ENCODE results near the gene OTOR.

DNA sequence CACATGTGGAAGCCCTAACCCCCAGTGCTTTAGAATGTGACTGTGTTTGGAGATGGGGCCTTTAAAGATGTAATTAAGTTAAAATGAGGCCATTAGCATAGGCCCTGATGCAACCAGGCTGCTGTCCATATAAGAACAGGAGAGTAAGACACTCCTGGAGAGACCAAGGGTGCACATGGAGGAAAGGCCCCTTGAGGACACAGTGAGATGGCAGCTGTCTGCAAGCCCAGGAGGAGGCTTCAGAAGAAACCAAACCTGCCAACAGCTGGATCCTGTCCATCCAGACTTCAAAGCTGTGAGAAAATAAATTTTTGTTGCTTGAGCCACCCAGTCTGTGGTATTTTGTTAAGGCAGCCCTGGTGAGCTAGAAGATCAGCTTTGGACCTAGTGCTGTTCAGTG lies 35.1 kb upstream of the OTOR start:
- TF ChIP-seq SP1 (IDR thresholded peaks at IDR 0.05) (no peak), NFRKB (IDR thresholded peaks at IDR 0.05) (no peak)

Data from HEK293T (cell line).